Ishikawa (cell line): ENCODE data around the gene CDH23.

Experiments
- CEBPB ChIP-seq: IDR thresholded peaks from 2 replicates; pipeline ENCODE4 v1.6.1; 2012
- CREB1 ChIP-seq: IDR thresholded peaks from 2 replicates; pipeline ENCODE4 v1.6.1; 2012; ENCODE audit warnings: low read depth
- EP300 ChIP-seq: IDR thresholded peaks from 2 replicates; pipeline ENCODE4 v1.6.1; 2012; ENCODE audit warnings: borderline replicate concordance
- FOXM1 ChIP-seq: IDR thresholded peaks from 2 replicates; pipeline ENCODE4 v1.6.1; 2012; ENCODE audit warnings: low read depth, borderline replicate concordance
- MAX ChIP-seq: IDR thresholded peaks from 2 replicates; pipeline ENCODE4 v1.6.1; 2012
- NFIC ChIP-seq: IDR thresholded peaks from 2 replicates; pipeline ENCODE4 v1.6.1; 2012
- RAD21 ChIP-seq: IDR thresholded peaks from 2 replicates; pipeline ENCODE4 v1.6.1; 2012; ENCODE audit warnings: low read depth
- REST ChIP-seq: IDR thresholded peaks from 2 replicates; pipeline ENCODE4 v1.6.1; 2012; ENCODE audit warnings: low read depth, mild to moderate bottlenecking
- TAF1 ChIP-seq: IDR thresholded peaks from 2 replicates; pipeline ENCODE4 v1.6.1; 2012; ENCODE audit warnings: low read depth, mild to moderate bottlenecking
- TCF12 ChIP-seq: IDR thresholded peaks from 2 replicates; pipeline ENCODE4 v1.6.1; 2012; ENCODE audit warnings: low read depth
- TEAD4 ChIP-seq: IDR thresholded peaks from 2 replicates; pipeline ENCODE4 v1.6.1; 2012
- USF1 ChIP-seq: IDR thresholded peaks from 2 replicates; pipeline ENCODE4 v1.6.1; 2012
- YY1 ChIP-seq: IDR thresholded peaks from 2 replicates; pipeline ENCODE4 v1.6.1; 2012; ENCODE audit warnings: low read depth
- ZBTB7A ChIP-seq: IDR thresholded peaks from 2 replicates; pipeline ENCODE4 v1.6.1; 2012; ENCODE audit warnings: low read depth

- TF ChIP-seq CEBPB (no peak), EP300 (no peak), MAX (no peak), RAD21 (no peak), USF1 (no peak), YY1 (no peak), TEAD4 (no peak), TCF12 (no peak), FOXM1 (no peak), NFIC (no peak), CREB1 (no peak), REST (no peak), TAF1 (no peak), ZBTB7A (no peak)
These were observed 355.8 kb downstream of the CDH23 start for GRCh38 chr10:71752391-71753090.
